CD4-positive, alpha-beta T cell treated with Interleukin-1 beta for 1 hour (primary cell): ENCODE data around the gene GEMIN5.
"Not testable (repeated sequence)": the region's sequence is repeated elsewhere in the genome, so short reads cannot be mapped to it uniquely, and the experiment has no call there.

Source experiments
- DNase-seq, 2 donors: peaks; one replicate each; pipeline ENCODE4 v3.0.0-alpha.2; 2020 to 2022

GEMIN5 gene, protein sequence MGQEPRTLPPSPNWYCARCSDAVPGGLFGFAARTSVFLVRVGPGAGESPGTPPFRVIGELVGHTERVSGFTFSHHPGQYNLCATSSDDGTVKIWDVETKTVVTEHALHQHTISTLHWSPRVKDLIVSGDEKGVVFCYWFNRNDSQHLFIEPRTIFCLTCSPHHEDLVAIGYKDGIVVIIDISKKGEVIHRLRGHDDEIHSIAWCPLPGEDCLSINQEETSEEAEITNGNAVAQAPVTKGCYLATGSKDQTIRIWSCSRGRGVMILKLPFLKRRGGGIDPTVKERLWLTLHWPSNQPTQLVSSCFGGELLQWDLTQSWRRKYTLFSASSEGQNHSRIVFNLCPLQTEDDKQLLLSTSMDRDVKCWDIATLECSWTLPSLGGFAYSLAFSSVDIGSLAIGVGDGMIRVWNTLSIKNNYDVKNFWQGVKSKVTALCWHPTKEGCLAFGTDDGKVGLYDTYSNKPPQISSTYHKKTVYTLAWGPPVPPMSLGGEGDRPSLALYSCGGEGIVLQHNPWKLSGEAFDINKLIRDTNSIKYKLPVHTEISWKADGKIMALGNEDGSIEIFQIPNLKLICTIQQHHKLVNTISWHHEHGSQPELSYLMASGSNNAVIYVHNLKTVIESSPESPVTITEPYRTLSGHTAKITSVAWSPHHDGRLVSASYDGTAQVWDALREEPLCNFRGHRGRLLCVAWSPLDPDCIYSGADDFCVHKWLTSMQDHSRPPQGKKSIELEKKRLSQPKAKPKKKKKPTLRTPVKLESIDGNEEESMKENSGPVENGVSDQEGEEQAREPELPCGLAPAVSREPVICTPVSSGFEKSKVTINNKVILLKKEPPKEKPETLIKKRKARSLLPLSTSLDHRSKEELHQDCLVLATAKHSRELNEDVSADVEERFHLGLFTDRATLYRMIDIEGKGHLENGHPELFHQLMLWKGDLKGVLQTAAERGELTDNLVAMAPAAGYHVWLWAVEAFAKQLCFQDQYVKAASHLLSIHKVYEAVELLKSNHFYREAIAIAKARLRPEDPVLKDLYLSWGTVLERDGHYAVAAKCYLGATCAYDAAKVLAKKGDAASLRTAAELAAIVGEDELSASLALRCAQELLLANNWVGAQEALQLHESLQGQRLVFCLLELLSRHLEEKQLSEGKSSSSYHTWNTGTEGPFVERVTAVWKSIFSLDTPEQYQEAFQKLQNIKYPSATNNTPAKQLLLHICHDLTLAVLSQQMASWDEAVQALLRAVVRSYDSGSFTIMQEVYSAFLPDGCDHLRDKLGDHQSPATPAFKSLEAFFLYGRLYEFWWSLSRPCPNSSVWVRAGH (N-terminal part only)

DNA sequence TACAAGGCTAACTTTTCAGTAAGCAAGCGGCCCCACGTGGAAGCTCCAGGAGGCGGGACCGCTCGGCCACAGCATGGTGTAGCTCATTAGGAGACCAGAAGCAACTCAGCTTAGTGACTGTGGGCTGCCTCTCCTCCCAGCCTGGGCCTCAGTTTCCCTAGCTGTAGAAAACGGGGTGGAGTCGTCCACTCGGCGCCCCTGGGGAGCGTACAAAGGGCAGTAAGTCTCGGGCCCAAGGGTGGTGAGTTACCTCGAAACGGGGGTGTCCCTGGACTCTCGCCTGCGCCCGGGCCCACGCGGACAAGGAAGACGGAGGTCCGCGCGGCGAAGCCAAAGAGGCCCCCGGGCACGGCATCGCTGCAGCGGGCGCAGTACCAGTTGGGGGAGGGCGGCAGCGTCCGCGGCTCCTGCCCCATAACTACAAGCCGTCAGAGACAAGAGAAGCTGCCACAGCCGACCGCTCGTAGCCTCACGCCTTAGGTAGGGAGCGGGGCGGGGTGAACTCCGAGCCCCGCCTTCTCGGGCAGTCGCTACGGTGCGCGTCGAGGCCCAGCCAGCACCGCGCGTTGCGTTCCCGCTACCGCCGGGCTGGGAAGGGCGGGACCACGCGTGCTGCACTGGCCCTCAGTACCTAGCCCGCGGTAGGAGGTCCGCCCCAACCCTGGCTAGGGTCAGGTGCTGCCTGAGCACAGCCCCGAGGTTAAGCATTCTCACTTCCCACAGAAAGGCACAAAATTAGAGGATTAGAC lies at the start of gene GEMIN5:
GEMIN5 (minus strand) TSS at position 494 of the 749 bp plus-strand sequence; CDS start at position 416, 78 bp downstream.
- peak; percentile 85 to 86 for DNase-seq

DNA sequence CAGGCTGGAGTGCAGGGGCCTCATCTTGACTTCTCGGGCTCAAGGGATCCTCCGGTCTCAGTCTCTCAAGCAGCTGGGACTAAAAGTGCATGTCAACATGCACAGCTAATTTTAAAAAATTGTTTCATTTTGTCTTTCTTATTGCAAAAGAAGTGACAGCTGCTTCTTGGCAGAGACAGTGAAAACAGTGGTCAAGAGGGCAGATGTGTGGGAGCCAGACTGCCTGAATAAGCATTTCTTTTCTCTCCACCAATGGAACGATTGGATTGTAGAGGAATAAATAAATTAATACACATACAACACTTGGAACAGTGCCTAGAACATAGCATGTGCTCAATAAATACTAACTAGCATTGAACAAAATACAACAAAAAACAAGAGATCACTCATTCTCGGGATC lies 48.1 kb upstream of the GEMIN5 start:
- DNase-seq, result no peak

DNA sequence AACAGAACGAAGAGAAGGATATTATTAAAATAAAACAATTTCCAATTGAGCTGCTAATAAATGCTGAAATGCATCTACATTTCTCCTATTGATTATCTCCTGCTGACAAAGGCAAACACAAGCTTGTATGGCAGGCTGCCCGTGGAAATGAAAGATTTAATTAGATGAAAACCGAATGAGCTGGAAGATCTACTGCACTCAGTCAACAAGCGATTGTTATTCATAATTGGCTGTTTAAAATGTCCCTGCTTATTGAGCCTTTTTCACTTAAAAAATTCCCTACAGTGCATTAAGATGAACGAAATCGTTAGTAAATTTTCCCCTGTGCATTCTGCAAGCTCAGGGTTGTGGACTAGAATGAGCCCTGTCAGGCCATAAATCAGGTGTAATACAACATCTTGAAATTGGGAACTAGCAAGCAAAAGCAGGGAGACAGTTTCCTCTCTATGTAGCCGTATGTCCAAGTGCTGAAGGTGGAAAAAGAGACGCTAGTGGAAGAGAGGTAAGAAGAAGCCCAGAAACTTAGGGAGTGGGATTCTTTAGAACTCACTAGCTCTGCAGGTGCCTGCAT lies 47.0 kb upstream of the GEMIN5 start:
- no peak for DNase-seq

DNA sequence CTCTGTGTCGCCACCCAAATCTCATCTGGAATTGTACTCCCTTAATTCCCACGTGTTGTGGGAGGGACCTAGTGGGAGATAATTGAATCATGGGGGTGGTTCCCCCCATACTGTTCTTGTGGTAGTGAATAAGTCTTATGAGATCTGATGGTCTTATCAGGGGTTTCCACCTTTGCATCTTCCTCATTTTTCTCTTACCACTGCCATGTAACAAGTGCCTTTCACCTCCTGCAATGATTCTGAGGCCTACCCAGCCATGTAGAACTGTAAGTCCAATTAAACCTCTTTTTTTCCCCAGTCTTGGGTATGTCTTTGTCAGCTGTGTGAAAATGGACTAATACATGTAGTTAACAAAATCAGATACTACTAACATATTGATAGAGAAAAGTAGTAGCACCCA lies 40.3 kb upstream of the GEMIN5 start:
- not testable (repeated sequence) for DNase-seq

DNA sequence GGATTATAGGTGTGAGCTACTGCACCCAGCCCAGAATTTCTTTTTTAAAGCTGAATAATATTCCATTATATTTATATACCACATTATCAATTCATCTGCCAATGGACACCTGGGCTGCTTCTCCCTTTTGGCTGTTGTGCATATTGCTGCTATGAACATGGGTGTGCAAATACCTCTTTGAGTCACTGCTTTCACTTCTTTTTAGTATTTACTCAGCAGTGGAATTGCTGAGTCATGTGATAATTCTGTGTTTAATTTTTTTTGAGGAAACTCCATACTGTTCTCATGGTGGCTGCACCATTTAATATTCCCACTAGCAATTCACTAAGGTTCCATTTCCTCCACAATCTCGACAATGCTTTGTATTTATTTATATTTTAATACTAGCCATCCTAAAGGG lies 39.4 kb upstream of the GEMIN5 start:
- no peak for DNase-seq

DNA sequence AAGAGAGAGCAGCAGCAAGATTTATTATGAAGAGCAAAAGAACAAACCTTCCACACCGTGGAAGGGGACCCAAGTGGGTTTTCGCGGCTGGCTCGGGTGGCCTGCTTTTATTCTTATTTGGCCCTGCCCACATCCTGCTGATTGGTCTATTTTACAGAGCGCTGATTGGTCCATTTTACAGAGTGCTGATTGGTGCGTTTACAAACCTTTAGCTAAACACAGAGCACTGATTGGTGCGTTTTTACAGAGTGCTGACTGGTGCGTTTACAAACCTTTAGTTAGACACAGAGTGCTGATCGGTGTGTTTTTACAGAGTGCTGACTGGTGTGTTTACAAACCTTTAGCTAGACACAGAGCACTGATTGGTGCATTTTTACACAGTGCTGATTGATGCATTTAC lies 38.1 kb upstream of the GEMIN5 start:
- not testable (repeated sequence) for DNase-seq

DNA sequence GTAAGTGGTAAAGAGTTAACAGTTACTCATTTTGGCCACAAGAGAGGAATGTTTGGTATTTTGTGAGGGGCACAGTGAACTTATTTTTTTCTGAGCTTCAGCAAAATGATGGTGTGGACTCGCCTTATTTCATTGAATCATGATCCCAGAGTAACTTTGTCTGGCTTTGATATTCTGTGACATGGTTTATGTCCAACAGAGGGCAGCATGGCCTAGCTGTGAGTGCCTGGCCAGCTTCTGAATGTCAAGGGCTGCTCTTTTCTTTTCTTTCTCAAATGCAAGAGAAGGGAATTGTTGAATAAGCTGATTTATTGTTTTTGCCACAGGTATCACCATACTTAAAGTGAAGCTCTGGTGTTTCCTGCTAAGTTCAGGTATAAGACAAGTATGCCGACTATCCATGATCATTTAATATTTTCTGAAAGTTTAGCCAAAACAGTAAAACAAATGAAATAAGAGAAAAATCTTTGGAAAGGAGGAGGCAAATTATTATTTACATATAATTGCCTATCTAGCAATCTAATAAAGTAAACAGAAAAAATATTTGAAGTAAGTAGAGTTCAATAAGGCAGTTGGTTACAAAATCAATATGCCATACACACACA lies 34.6 kb upstream of the GEMIN5 start:
- no peak for DNase-seq

DNA sequence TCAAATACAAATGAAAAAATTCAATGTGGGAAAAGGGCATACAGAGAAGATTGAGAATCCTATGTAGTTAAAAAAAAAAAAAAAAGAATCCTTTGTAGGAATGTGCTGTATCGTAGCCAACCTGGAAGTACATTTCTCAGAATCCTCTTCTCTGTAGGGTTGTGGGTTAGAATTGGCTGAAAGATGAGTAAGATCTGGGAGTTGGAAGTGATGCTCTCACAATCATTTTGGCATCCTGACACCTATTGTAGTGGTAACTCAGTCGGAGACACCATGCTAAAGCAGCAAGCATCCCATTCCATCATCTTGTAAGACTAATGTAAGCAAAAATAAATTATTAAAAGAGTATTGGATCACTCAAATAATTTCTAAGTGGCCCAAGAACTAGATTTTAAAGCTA lies 33.5 kb upstream of the GEMIN5 start:
- DNase-seq, result no peak

DNA sequence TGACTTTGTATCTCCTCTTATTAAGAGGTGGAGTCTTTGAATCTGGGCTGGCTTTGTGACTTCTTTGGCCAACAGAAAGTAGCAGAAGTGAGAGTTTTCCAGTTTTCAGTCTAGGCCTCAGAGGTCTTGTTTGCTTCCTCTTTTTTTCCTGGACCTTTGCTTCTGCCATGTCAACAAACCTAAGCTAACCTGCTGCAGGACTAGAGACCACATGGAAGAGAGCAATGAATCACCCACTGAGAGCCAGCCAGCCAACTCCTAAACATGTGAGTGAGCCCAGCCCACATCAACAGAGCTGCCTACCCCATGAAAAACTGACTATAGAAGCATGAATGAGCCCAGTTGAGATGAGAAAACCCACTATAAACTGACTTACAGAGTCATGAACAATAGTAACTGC lies 32.7 kb upstream of the GEMIN5 start:
- DNase-seq, result no peak

DNA sequence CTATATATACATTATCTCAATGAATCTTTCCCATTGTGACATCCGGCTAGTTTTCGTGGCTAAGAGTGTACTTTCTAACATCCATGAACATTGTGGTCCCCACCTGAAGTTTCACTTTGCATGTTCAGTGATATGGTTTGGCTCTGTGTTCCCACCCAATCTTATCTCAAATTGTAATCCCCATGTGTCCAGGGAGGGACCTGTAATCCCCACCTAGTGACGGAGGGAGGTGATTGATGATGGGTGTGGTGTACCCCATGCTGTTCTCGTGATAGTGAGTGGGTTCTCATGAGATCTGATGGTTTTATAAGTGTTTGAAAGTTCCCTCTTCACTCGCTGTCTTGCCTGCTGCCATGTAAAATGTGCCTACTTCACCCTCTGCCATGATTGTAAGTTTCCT lies 30.9 kb upstream of the GEMIN5 start:
- DNase-seq, result no peak

DNA sequence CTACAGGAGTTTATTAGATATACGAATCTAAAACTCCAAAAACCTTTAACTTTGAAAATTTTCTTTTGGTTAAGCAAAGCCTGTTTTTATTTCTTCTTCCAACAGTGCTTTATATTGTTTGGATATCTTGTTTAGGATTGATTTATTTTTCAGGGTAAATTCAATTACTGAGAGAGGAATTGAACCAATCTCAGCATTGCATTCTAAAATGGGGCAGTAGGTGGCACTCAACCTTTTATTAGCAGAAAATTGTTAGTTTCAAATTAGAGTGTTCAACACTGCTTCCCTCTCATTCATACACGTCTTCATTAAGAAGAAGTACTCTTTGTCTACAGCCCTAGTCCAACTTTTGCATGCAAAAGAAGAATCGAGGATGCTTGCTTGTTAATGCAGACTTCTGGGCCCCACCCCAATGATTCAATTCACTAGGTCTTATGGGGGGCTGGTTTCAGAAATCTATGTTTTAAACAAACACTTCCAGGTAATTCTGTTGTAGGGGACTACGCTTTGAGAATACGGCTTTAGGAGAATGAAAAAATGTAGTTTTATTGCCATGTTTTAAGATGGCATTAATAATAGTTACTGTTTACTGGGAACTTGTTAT lies 29.5 kb upstream of the GEMIN5 start:
- no peak for DNase-seq

DNA sequence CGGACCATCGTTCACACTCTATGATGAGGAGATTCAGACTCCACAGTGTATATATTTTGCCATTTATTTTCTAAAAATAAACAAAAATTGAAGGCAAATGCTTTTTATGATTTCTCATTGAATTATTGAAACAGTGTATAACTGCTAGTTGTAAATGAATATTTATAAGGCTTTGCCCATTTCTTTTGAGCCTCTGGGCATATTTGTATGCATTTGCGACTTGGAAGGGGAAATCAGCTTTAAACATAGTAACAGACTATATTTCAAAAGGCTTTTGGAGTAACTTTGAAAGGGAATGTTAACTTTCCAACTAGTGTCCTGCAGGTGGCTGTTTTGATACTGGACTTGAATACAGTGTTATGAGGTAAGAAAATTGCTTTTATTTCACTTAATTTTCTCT lies 28.9 kb upstream of the GEMIN5 start:
- DNase-seq, result no peak

DNA sequence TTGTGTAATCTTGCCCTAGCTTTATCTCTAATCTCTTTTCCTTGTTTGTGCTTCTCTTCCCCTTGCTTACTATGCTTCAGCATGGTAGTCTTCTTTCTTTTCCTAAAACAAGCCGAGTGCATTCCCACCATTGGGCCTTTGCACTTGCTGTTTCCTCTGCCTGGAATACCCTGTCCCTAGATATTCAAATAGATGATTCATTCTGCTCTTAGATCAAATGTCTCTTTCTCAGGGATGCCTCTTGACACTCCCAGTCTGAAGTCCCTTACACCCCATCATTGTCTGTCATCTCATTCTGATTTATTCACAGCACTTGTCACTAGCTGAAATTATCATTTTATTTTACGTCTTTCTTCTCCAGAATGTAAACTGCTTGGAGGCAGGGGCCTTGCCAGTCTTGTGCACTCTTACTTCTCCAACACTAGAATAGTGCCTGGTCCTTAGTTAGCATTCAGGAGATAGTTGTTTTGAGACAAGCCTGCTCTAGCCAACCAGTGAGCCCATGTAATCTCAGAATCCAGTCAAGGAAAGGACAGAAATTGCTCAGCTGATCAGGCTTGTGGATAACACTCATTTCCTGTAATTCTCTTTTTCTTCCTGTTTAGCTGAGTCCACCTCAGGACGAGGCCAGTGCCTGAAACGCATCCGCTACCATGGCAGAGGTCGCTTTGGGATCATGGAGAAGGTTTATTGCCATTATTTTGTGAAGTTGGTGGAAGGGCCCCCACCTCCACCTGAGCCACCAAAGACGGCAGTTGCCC lies 28.2 kb upstream of the GEMIN5 start:
- DNase-seq, result no peak

DNA sequence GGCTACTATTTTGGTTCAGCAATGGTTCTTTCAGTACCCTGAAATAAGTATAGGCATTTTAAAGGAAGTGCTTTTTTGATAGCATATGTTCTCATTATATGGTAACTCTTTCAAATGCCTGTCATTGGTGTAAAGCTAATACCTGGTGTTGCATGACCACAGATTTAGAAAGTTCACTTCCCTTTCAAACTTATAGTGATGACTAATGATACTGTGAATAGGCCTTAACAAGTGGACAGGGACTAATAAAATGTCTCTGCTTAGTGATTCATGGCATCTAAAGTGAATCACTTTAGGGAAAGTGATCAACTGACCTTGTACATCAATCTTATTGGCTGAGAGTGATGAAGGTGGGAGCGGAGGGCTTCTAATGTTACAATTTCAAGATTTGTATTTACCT lies 24.5 kb upstream of the GEMIN5 start:
- no peak for DNase-seq

DNA sequence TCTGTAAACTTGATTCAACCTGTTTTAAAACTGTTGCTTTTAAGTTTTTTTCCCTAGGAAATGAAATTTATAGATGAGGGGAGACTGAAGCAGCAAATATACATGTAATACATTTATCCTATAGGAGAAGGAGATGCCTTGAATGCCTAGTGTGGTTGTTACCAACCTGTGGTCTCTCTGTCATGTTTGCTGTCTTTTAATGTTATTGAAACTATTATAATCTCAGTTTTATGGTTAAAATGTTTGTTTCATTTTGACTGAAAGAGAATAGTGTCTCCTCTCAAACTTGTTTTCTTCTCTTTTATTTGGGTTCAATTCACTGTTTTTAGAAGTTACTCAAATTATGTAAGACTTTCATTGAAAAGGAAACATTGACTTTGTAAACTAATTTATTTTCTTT lies 18.7 kb upstream of the GEMIN5 start:
- DNase-seq, result no peak

DNA sequence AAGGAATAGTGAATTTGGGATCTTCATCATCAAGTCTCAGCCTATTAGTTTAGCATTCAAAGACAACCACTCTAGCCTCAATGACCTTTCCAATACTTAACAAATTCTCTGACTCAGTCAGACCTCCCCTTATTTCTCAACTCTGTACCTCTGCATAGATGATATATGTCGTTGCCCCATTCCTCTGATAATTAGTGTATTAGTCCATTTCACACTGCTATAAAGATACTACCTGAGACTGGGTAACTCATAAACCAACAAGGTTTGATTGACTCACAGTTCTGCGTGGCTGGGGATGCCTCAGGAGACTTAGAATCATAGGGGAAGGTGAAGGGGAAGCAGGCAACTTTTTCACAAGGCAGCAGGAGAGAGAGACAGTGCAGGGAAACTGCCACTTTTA lies 11.8 kb upstream of the GEMIN5 start:
- DNase-seq, result no peak

DNA sequence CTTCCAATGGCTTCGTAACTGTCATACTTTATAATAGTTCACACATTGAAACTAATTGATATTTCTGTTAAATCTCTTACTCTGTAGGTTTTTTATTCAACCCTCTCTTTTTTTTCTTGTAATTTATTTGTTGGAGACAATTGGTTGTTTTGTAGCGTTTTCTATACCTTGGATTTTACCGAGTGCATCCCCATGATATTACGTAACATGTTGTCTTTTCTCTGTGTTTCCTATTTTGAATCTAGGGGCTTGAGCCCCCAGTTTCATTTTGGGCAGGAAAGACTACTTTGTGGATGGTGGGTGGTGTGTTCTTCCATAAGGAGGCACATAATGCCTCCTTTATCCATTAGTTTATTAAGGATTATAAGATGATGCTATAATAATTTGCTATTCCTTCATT lies 10.3 kb upstream of the GEMIN5 start:
- DNase-seq, result no peak

DNA sequence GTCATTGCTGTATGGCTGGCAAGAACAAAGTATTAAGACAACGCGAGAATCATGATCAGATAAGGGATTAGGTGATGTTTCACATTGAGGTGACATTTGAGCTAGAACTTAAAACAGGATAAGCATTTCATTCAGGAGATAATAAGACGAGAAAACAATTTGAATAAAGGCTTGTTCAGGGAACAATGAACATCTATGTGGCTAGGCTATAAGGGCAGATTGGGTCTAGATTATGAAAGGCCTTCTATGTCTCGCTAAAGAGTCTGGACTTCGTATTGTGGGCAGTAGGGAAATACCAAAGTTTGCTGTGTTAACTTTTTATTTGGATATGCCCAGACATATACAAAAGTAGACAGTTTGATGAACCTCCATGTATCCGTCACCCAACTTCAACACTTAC lies 9.8 kb upstream of the GEMIN5 start:
- no peak for DNase-seq

DNA sequence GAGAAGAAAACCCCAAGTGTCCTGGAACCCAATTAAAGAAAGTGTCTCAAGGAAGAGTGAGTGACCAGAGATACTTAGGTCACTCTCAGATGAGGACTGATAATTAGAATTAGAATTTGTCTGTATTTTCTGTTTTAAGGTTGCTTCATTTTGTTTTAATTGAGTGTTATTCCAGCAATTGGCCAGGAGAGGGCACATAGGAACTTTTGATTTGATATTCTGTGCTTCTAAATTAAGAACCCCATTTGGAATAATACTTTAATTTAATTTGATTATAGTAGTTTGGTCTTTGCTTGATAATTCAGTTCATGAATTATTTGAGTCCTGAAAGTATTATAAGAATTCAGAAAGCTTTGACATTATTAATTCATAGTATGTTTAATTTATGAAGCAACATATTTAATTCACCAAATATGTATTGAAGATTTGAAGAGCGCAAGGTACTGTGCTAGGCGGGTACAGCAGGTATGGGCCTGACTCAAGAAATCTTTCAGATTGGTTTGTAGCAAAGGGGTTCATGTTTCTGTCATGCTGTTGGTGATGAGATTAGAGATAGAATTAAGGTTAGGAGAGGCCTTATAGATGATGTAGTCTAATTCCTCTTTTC lies 7.8 kb upstream of the GEMIN5 start:
- peak in 1 of 2 donors; percentile 36 for DNase-seq

DNA sequence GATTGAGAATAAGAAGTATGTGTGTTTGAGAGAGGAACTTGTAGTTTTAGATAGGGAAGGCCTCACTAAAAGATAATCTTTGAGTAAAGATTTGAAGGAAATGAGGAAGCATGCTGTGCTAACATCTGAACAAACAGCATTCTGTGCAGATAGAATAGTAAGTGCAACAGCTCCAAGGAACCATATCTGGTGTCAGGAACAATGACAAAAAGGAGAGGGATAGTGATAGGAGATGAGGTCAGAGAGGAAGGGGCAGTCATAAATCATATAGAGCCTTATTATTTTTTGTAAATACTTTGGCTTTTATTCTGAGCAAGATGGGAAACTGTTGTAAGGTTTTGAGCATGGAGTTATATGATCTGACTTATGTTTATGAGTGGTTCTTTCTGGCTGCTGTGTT lies 6.7 kb upstream of the GEMIN5 start:
- DNase-seq, result no peak
